Suprapubic skin (tissue), 3 donors: ENCODE data around the gene COLEC11.

ENCODE experiments used
- EP300 ChIP-seq: sonication (generic); formaldehyde crosslinking; IDR thresholded peaks from one replicate; pipeline ENCODE4 v1.6.1; 2017; ENCODE audit warnings: antibody characterized with exemption
- POLR2A ChIP-seq, 2 donors: fragments of 450-650 bp; IDR thresholded peaks; one replicate each; pipeline ENCODE4 v1.6.1; 2017; ENCODE audit warnings: antibody characterized with exemption in 2 of 2, mild to moderate bottlenecking in 2 of 2, moderate library complexity in 2 of 2
- TF ChIP-seq, protein P1 (sequence below), 2 donors: fragments of 200-600 bp in 1 of 2; fragments of 450-650 bp in 1 of 2; sonication (generic) in 1 of 2; IDR thresholded peaks; one replicate each; pipeline ENCODE4 v1.5.1; 2016 to 2019; ENCODE audit warnings: antibody characterized with exemption in 2 of 2, mild to moderate bottlenecking in 1 of 2, moderate library complexity in 1 of 2

DNA sequence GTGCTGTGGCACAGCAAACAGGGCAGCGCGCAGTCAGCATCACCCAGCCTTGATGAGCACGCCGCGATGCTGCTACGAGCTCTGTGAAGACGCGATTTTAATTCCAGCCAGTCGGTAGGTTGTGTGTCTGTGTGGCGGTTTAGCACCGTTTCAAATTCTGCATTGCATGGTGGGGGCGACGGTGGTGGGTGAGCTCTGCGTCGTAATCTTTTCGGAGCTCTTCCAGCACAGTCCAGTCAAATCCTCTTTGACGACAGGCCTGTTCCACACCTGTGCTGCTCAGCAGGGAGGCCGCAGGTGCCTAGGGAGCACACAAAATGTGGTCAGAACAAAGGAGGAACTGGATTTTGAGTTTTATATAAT is 71.7 kb downstream of the COLEC11 start:
- no peak for TF ChIP-seq EP300
- TF ChIP-seq POLR2A (IDR thresholded peaks at IDR 0.05) = no peak
- TF ChIP-seq, protein P1, sequence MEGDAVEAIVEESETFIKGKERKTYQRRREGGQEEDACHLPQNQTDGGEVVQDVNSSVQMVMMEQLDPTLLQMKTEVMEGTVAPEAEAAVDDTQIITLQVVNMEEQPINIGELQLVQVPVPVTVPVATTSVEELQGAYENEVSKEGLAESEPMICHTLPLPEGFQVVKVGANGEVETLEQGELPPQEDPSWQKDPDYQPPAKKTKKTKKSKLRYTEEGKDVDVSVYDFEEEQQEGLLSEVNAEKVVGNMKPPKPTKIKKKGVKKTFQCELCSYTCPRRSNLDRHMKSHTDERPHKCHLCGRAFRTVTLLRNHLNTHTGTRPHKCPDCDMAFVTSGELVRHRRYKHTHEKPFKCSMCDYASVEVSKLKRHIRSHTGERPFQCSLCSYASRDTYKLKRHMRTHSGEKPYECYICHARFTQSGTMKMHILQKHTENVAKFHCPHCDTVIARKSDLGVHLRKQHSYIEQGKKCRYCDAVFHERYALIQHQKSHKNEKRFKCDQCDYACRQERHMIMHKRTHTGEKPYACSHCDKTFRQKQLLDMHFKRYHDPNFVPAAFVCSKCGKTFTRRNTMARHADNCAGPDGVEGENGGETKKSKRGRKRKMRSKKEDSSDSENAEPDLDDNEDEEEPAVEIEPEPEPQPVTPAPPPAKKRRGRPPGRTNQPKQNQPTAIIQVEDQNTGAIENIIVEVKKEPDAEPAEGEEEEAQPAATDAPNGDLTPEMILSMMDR (IDR thresholded peaks at IDR 0.05) = no peak
